BLaER1 (cell line): Measurements from ENCODE around the gene ZBTB37.

ENCODE experiments used
- H3K27ac ChIP-seq: shearing (Covaris generic); formaldehyde crosslinking; 2 replicates; pipeline ENCODE4 v1.8.1; 2022
- H3K27me3 ChIP-seq: shearing (Covaris generic); formaldehyde crosslinking; 2 replicates; pipeline ENCODE4 v1.8.1; 2022
- H3K36me3 ChIP-seq: shearing (Covaris generic); formaldehyde crosslinking; 2 replicates; pipeline ENCODE4 v1.8.1; 2022
- H3K4me1 ChIP-seq: shearing (Covaris generic); formaldehyde crosslinking; 2 replicates; pipeline ENCODE4 v1.8.1; 2022
- H3K4me2 ChIP-seq: shearing (Covaris generic); formaldehyde crosslinking; 2 replicates; pipeline ENCODE4 v1.8.1; 2022
- H3K4me3 ChIP-seq: shearing (Covaris generic); formaldehyde crosslinking; 2 replicates; pipeline ENCODE4 v1.8.1; 2022
- H3K9ac ChIP-seq: shearing (Covaris generic); formaldehyde crosslinking; 2 replicates; pipeline ENCODE4 v1.8.1; 2022
- H3K9me3 ChIP-seq: shearing (Covaris generic); formaldehyde crosslinking; 2 replicates; pipeline ENCODE4 v1.8.1; 2022
- H4K20me1 ChIP-seq: shearing (Covaris generic); formaldehyde crosslinking; 2 replicates; pipeline ENCODE4 v1.8.1; 2022
- Cebpa-rat ChIP-seq: shearing (Covaris generic); IDR thresholded peaks from 2 replicates; pipeline ENCODE4 v1.8.1; 2022

ZBTB37 gene

DNA sequence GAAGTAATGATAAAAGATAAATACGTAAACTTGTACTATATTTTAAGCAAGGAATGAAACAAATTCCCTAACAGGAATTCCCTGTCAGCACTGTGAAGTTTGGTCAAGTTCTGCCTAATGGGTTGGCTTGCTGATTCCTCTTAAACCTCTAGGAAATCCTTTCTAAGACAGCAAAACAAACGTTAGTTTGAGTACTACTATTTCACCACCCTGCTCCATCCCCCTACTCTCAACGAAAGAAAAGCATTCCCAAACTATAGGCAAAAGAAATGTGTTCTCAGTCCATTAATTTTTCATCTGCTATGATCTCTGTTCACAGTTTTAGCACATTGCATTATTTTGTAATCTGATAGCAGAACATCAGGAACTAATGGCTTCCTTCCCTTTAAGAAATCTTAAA lies 32.8 kb downstream of the ZBTB37 start:
- H3K4me1 ChIP-seq, result peaks cover 2% of the 10 kb centered on the region; the same call in 1 of the 2 replicates
- H4K20me1 ChIP-seq, result no peaks in the 10 kb centered on the region
- no peaks in the 10 kb centered on the region for H3K27me3 ChIP-seq
- H3K4me3 ChIP-seq, result no peak overlapping the region
- no peaks in the 10 kb centered on the region for H3K9me3 ChIP-seq
- no peak overlapping the region for H3K9ac ChIP-seq
- TF ChIP-seq Cebpa-rat, result no peak
- H3K4me2 ChIP-seq, result no peak overlapping the region
- H3K27ac ChIP-seq, result no peak overlapping the region
- no peaks in the 10 kb centered on the region for H3K36me3 ChIP-seq

DNA sequence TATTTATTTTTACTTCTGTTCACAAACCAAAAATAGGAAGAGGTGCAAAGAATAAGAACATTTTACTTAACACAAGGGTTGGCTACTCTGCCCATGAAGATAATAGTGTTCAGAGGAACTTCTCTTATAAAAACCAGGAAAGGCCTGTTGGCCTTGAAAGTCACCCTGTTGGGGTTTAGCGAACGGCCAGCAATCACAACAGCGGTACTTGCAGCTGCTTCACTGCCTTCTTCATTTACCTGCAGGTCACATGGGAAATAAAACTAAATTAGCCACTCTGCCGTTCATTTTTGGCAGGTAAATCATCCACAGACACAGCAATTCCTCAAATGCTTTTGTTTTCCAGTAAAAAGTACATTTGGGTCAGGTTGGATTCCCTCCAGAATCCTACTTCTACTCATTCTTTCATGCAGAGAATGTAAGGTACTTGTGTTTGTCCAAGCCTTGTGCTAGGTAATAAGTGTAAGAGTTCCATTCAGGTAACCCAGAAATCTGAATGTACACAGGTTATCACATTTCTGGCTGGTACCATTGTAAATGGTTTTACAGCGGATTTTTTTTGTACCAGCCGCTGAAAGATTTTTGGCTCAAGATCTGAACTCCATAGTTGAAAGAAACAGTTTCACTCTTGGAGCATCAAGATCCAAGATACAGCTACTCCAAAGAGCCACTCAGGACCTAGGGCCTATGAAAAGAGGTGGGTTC lies 35.8 kb downstream of the ZBTB37 start:
- Histone ChIP-seq H3K27ac (no peak overlapping the region), H3K4me2 (no peak overlapping the region), H4K20me1 (no peaks in the 10 kb centered on the region), H3K4me1 (peaks cover 8% of the 10 kb centered on the region; the same call in 1 of the 2 replicates), H3K9ac (no peak overlapping the region), H3K9me3 (no peaks in the 10 kb centered on the region), H3K36me3 (no peaks in the 10 kb centered on the region), H3K4me3 (no peak overlapping the region), H3K27me3 (no peaks in the 10 kb centered on the region)
- no peak for TF ChIP-seq Cebpa-rat

DNA sequence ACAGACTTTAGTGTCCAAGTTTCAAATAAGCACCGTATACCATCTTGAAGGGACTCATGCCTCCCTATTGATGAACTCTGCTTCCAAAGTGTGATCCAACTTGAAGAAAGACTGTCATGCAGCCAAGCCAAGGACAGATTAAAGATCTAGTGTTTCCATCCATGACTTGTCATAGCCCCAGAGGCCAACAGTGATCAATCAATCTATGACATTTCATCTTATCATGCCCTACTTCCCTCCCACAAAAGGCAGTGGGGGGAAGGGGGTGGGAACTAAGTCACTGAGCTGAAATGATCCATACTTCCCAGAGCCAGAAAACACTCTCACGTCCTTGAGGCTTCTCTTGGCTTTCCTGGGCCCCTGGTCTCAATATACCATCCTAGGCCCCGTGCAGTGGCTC lies 44.9 kb downstream of the ZBTB37 start:
- Histone ChIP-seq H3K27me3 (no peaks in the 10 kb centered on the region), H3K36me3 (no peaks in the 10 kb centered on the region), H4K20me1 (no peaks in the 10 kb centered on the region), H3K4me1 (no peaks in the 10 kb centered on the region), H3K9me3 (no peaks in the 10 kb centered on the region), H3K9ac (no peak overlapping the region), H3K27ac (no peak overlapping the region), H3K4me3 (no peak overlapping the region), H3K4me2 (no peak overlapping the region)
- no peak for TF ChIP-seq Cebpa-rat

DNA sequence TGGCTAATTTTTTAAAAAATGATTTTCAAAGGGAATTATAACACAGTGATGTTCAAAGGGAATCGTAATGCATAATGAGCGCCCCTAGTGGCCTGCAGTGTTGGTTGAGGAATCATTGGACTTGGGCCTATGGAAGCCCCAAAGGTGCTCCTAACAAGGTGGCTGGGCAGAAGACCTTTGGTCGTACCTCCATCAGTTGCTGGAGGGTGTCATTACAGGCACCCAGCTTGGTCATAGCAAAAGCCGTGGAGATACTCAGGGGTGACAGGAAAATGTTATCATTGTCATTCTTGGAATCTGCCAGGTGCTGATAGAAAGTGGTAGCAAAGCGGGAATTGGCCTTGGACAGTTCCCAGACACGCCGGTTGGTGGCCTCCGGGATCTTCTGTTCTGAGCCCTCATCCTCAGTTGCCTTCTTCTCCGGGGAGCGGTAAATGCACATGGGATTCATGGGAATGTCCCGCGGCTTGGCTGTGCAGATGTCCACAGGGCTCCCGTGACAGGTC lies 46.2 kb downstream of the ZBTB37 start:
- Histone ChIP-seq H3K36me3 (no peaks in the 10 kb centered on the region), H3K27me3 (no peaks in the 10 kb centered on the region), H4K20me1 (no peaks in the 10 kb centered on the region), H3K9me3 (no peaks in the 10 kb centered on the region), H3K4me2 (no peak overlapping the region), H3K4me3 (no peak overlapping the region), H3K27ac (no peak overlapping the region), H3K9ac (no peak overlapping the region), H3K4me1 (no peaks in the 10 kb centered on the region)
- no peak for TF ChIP-seq Cebpa-rat

DNA sequence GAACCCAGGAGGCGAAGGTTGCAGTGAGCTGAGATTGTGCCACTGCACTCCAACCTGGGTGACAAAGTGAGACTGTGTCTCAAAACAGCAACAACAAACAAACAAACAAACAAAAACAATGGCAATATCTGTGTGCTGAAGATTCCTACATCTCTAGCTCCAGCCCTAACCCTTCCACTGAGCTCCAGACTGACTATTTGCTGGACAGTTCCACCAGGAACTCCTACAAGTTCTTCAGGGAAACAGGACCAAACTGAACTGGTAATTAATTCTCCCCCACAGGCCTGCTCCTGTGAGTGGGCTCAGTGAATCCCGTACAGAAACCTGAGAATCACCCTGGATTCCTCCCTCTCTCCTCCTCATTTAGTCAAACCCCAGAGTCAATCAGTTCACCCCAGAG lies 47.4 kb downstream of the ZBTB37 start:
- Histone ChIP-seq H3K9ac (no peak overlapping the region), H3K36me3 (no peaks in the 10 kb centered on the region), H3K9me3 (no peaks in the 10 kb centered on the region), H3K4me2 (no peak overlapping the region), H4K20me1 (no peaks in the 10 kb centered on the region), H3K4me3 (no peak overlapping the region), H3K4me1 (no peaks in the 10 kb centered on the region), H3K27ac (no peak overlapping the region), H3K27me3 (no peaks in the 10 kb centered on the region)
- TF ChIP-seq Cebpa-rat, result no peak

DNA sequence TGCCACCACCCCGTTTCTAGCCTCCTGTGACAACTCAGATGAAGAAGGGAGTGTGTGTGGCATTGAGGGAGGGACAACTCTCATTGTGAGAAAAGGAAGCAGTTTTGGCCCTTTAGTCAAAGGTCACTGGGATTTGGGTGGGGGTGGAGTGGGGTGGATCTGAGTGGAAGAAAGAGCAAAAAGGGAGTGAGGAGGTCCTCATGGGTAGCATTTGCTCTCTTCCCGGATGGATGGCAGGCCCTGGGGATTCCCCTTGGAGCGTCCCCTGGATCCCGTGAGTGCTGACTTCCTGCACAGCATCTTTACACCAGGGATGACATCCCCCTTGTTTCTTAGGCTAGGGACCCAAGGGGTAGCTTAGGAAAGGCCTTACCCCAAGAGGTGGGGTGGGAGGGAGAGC lies 48.5 kb downstream of the ZBTB37 start:
- Histone ChIP-seq H3K4me2 (no peak overlapping the region), H3K27ac (no peak overlapping the region), H3K4me3 (no peak overlapping the region), H3K9ac (no peak overlapping the region), H4K20me1 (no peaks in the 10 kb centered on the region), H3K27me3 (no peaks in the 10 kb centered on the region), H3K9me3 (no peaks in the 10 kb centered on the region), H3K4me1 (no peaks in the 10 kb centered on the region), H3K36me3 (no peaks in the 10 kb centered on the region)
- TF ChIP-seq Cebpa-rat, result no peak

DNA sequence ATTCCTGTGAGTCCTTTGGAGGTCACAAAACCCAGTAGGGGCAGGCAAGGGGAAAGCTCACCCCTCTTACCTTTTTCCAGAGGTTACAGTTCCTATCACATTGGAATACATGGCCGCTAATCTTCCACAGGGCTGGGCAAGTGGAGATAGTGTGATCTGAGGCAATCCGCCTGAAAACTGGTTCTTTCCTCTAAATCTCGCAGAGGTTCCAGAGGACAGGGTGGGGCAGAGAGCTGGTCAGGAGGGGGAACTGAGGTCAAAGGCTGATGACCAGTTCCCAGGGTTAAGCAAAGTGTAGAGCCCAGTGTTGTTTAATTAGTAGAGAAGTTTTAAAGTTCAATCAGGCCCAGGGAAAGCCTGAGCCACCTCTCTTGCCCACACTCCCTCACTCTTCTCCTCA lies 49.0 kb downstream of the ZBTB37 start, which contains the start of gene SERPINC1:
TSS of gene SERPINC1 (minus strand) at position 179 of the 400 bp plus-strand sequence. CDS start at position 111, 68 bp downstream.
- TF ChIP-seq Cebpa-rat, result no peak
- Histone ChIP-seq H4K20me1 (no peaks in the 10 kb centered on the region), H3K4me1 (no peaks in the 10 kb centered on the region), H3K4me2 (no peak within 1 kb of the TSS), H3K4me3 (no peak within 1 kb of the TSS), H3K36me3 (no peaks in the 10 kb centered on the region), H3K9me3 (no peaks in the 10 kb centered on the region), H3K9ac (no peak within 1 kb of the TSS), H3K27me3 (no peaks in the 10 kb centered on the region), H3K27ac (no peak within 1 kb of the TSS)

DNA sequence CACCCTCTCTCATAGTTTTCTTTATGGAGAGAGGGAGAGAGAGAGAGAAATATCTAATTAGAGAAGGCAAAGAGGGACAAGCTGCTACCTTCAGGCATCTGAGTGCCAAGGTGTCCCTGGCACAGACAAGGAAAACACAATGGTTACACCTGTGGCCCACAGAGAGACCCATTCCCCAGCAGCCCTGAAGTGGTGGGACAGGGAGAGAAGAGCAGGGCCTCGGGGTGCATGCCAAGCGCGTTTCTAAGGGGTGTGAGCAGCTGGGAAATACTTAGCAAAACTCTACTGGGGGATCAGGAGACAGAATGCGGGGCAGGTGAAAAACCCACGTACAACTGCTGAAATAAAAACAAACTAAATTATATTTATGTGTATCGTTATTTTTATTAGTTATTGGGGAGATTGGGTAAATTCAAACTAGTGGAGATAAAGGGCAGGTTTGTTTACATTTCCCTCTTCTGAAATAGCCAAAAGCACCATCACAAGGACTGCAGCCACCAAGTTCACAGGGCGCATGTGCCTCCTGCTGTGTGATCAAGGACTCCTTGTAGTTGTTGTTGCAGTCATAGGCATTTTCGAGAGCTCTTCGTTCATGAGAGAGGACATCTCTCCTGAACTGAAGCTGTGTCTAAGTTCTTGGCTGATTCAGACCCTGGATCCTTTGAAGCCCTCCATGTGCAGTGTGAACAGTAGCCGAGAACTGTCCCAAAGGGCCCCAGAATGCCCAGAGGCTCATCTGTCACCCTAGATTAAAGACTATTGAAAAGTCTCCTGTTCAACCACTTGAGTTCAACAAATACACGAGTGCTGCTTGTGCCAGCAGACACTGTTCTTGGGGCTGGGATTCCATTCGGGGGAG lies 49.7 kb downstream of the ZBTB37 start:
- no peak for TF ChIP-seq Cebpa-rat
- no peak overlapping the region for H3K4me2 ChIP-seq
- H3K27me3 ChIP-seq, result no peaks in the 10 kb centered on the region
- H3K27ac ChIP-seq, result no peak overlapping the region
- H3K36me3 ChIP-seq, result no peaks in the 10 kb centered on the region
- H4K20me1 ChIP-seq, result no peaks in the 10 kb centered on the region
- no peaks in the 10 kb centered on the region for H3K4me1 ChIP-seq
- H3K9me3 ChIP-seq, result no peaks in the 10 kb centered on the region
- H3K9ac ChIP-seq, result no peak overlapping the region
- H3K4me3 ChIP-seq, result no peak overlapping the region

DNA sequence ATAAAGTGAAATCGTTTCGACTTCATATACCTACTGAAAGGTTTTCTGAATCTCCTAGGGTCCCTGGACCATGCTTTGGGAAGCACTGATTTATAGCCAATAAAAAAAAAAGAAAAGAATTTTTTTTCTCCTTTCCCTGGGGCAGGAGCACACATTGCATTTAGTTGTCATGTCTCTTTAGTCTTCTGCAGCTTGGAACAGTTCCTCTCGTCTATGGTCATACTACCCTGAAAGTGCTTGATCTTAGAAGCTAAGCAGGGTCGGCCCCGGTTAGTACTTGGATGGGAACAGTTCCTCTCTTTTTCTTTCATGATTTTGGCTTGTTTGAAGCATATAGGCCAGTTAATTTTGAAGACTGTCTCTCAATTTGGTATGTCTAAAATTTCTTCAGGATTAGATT lies 52.7 kb downstream of the ZBTB37 start:
- Histone ChIP-seq H3K27me3 (no peaks in the 10 kb centered on the region), H3K9ac (no peak overlapping the region), H3K4me3 (no peak overlapping the region), H4K20me1 (no peaks in the 10 kb centered on the region), H3K36me3 (no peaks in the 10 kb centered on the region), H3K4me2 (no peak overlapping the region), H3K27ac (no peak overlapping the region), H3K4me1 (no peaks in the 10 kb centered on the region), H3K9me3 (no peaks in the 10 kb centered on the region)
- TF ChIP-seq Cebpa-rat, result no peak
